ENCODE results near the gene DDAH1.

Gene DDAH1

GRCh38 chr1:85328713-85329397 lies 136.1 kb downstream of the DDAH1 start:
- DNase-seq (ENCODE audit: low read depth in 2 of 2): no peak

- no peak for DNase-seq (ENCODE audit: low read depth in 2 of 2)
Observed at GRCh38 chr1:85327759-85328158, 137.2 kb downstream of the DDAH1 start.

- DNase-seq (ENCODE audit: low read depth in 2 of 2): no peak
Observed at GRCh38 chr1:85326851-85327250, 138.1 kb downstream of the DDAH1 start.

- no peak for DNase-seq (ENCODE audit: low read depth in 2 of 2)
Observed at GRCh38 chr1:85326336-85326735, 138.6 kb downstream of the DDAH1 start.

- no peak for DNase-seq (ENCODE audit: low read depth in 2 of 2)
Observed at GRCh38 chr1:85325920-85326319, 139.0 kb downstream of the DDAH1 start.

- DNase-seq (ENCODE audit: low read depth in 2 of 2): no peak
Observed at GRCh38 chr1:85323770-85324169, 141.2 kb downstream of the DDAH1 start.

GRCh38 chr1:85322655-85323054 lies 142.3 kb downstream of the DDAH1 start:
- DNase-seq (ENCODE audit: low read depth in 2 of 2): no peak

GRCh38 chr1:85321237-85321964 lies 143.6 kb downstream of the DDAH1 start:
- no peak for DNase-seq (ENCODE audit: low read depth in 2 of 2)

GRCh38 chr1:85320371-85321131 lies 144.4 kb downstream of the DDAH1 start:
- DNase-seq (ENCODE audit: low read depth in 2 of 2): no peak

- no peak for DNase-seq (ENCODE audit: low read depth in 2 of 2)
Observed at GRCh38 chr1:85319931-85320330, 145.0 kb downstream of the DDAH1 start.

- no peak for DNase-seq (ENCODE audit: low read depth in 2 of 2)
Observed at GRCh38 chr1:85319491-85319890, 145.5 kb downstream of the DDAH1 start.

GRCh38 chr1:85318217-85318616 lies 146.7 kb downstream of the DDAH1 start:
- DNase-seq (ENCODE audit: low read depth in 2 of 2): no peak

GRCh38 chr1:85317560-85317959 lies 147.4 kb downstream of the DDAH1 start:
- no peak for DNase-seq (ENCODE audit: low read depth in 2 of 2)

- no peak for DNase-seq (ENCODE audit: low read depth in 2 of 2)
Observed at GRCh38 chr1:85316321-85316720, 148.6 kb downstream of the DDAH1 start.

GRCh38 chr1:85315789-85316188 lies 149.2 kb downstream of the DDAH1 start:
- no peak for DNase-seq (ENCODE audit: low read depth in 2 of 2)

- no peak for DNase-seq (ENCODE audit: low read depth in 2 of 2)
Observed at GRCh38 chr1:85314726-85315125, 150.2 kb downstream of the DDAH1 start.

- DNase-seq (ENCODE audit: low read depth in 2 of 2): no peak
Observed at GRCh38 chr1:85313888-85314696, 150.9 kb downstream of the DDAH1 start.

GRCh38 chr1:85311818-85312217 lies 153.1 kb downstream of the DDAH1 start:
- no peak for DNase-seq (ENCODE audit: low read depth in 2 of 2)

- DNase-seq (ENCODE audit: low read depth in 2 of 2): no peak
Observed at GRCh38 chr1:85308833-85309350, 156.1 kb downstream of the DDAH1 start.

GRCh38 chr1:85307987-85308832 lies 156.7 kb downstream of the DDAH1 start:
- peak; percentile 28 to 53 for DNase-seq (ENCODE audit: low read depth in 2 of 2)

GRCh38 chr1:85306236-85306635 lies 158.7 kb downstream of the DDAH1 start:
- no peak for DNase-seq (ENCODE audit: low read depth in 2 of 2)
